BE2C (cell line): ENCODE data around the gene ARHGAP44.

Experiments used
- DNase-seq: peaks from one replicate; pipeline ENCODE4 v3.0.0-alpha.2; 2020
- H3K27me3 ChIP-seq: fragments of 250-450 bp; sonication (Bioruptor Pico); 2 replicates; pipeline ENCODE4 v1.5.1; 2020; ENCODE audit warnings: mild to moderate bottlenecking
- H3K36me3 ChIP-seq: fragments of 250-450 bp; sonication (Bioruptor Pico); 2 replicates; pipeline ENCODE4 v1.5.1; 2020; ENCODE audit warnings: mild to moderate bottlenecking
- H3K4me1 ChIP-seq: fragments of 250-450 bp; sonication (Bioruptor Pico); 2 replicates; pipeline ENCODE4 v1.5.1; 2020
- H3K4me3 ChIP-seq: 2 replicates; pipeline ENCODE4 v1.5.1; 2011; ENCODE audit warnings: low read depth, low read length
- H3K9me3 ChIP-seq: fragments of 250-450 bp; sonication (Bioruptor Pico); 2 replicates; pipeline ENCODE4 v1.5.1; 2020
- TF ChIP-seq, protein P1 (sequence below): IDR thresholded peaks from 2 replicates; pipeline ENCODE4 v1.5.1; 2012; ENCODE audit warnings: mild to moderate bottlenecking, low read depth, low read length

Gene ARHGAP44

DNA sequence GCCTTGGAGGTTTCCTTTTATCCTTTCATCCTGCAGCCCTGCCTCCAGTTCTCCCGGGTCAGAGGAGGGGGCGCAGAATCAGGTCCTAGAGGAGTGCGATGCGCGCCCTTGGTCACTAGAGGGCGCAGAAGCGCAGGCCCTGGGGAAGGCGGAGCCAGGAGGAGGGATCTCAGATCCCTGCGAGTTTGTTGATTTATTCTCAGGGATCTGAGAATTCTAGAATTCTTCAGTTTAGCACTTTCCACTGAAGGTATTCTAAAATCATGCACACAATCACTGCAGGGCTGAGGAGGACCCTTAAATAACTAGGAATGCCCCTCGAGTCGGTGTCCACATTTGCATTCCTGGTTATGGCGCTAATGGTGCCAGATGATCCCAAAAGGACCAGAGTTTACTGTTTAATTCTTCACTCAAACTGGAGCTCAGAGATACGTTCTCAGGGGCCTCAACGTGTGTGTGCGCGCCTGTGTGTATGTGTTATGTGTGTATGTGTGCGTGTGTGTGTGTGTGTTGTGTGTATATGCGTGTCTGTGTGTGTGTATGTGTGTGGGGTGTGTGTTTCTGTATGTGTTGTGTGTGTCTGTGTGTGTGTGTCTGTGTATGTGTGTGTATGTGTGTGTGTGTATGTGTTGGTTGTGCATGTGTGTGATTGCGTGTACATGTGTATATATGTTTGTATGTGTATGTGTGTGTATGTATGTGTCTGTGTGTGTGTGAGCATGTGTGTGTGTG is 235.4 kb downstream of the ARHGAP44 start:
- Histone ChIP-seq H3K27me3 (no peaks in the 10 kb centered on the region), H3K4me3 (peak overlapping the region; percentile 54), H3K4me1 (no peaks in the 10 kb centered on the region), H3K36me3 (no peaks in the 10 kb centered on the region), H3K9me3 (no peaks in the 10 kb centered on the region)
- TF ChIP-seq, protein P1, sequence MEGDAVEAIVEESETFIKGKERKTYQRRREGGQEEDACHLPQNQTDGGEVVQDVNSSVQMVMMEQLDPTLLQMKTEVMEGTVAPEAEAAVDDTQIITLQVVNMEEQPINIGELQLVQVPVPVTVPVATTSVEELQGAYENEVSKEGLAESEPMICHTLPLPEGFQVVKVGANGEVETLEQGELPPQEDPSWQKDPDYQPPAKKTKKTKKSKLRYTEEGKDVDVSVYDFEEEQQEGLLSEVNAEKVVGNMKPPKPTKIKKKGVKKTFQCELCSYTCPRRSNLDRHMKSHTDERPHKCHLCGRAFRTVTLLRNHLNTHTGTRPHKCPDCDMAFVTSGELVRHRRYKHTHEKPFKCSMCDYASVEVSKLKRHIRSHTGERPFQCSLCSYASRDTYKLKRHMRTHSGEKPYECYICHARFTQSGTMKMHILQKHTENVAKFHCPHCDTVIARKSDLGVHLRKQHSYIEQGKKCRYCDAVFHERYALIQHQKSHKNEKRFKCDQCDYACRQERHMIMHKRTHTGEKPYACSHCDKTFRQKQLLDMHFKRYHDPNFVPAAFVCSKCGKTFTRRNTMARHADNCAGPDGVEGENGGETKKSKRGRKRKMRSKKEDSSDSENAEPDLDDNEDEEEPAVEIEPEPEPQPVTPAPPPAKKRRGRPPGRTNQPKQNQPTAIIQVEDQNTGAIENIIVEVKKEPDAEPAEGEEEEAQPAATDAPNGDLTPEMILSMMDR, result peak; percentile 85
- DNase-seq, result peak; percentile 56

DNA sequence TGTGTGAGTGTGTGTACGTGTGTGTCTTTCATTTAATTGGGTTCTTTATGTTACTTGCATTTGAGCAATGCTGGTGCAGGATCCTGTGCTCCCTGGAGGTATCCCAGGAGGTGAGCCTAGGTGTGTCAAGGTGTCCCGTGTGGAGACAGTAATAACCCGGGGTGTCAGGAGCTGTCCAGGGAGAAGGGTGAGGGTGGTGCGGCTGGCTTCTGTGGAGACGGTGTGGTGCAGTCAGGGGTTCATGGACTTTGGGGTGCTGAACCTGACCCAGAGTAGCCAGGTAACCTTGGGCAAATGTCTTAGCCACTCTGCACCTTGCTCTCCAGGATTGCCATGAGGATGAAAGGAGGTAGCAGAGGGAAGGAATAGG is 235.9 kb downstream of the ARHGAP44 start:
- no peaks in the 10 kb centered on the region for H3K9me3 ChIP-seq
- DNase-seq, result no peak
- H3K27me3 ChIP-seq, result no peaks in the 10 kb centered on the region
- H3K36me3 ChIP-seq, result no peaks in the 10 kb centered on the region
- H3K4me3 ChIP-seq, result no peak overlapping the region; the same call in 1 of the 2 replicates
- TF ChIP-seq, protein P1, result no peak
- H3K4me1 ChIP-seq, result no peaks in the 10 kb centered on the region

DNA sequence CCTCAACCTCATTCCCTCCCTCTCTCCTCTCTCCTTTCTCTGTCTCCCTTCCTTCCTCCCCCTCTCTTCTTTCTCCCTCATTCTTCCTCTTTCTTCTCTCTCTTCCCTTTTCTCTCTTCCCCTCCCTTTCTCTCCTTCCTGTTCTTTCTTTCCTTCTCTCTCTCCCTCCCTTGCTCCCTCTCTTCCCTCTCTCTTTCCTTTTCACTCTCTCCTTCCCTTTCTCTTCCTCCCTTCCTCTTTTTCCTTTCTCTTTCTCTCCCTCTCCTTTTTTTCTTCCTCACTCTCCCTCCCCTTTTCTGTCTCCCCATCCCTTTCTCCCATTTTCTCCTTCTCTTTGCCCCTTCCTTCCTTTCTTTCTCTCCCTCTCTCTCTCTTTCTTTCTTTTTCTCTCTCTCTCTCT is 236.4 kb downstream of the ARHGAP44 start:
- no peaks in the 10 kb centered on the region for H3K4me1 ChIP-seq
- TF ChIP-seq, protein P1, result no peak
- no peaks in the 10 kb centered on the region for H3K9me3 ChIP-seq
- no peaks in the 10 kb centered on the region for H3K36me3 ChIP-seq
- H3K4me3 ChIP-seq, result no peak overlapping the region
- H3K27me3 ChIP-seq, result no peaks in the 10 kb centered on the region
- no peak for DNase-seq

DNA sequence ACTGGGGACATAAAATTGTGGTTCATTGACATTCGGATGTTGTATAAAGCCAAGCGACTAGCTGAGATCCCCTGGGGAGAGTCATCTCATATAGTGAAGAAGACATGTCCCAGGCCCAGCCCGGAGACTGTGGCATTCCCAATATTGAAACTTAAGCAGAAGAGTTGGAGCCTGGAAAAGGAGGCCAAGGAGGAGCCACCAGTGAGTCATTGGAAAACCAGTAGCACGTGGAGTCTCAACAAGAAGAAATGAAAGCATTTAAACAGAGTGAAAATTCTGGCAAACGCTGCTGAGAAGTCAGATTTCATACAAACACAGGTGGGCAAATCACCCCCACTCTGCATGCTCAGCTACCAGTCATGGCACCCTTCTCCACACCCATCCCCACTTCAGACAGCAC is 237.9 kb downstream of the ARHGAP44 start:
- TF ChIP-seq, protein P1, result no peak
- H3K27me3 ChIP-seq, result no peaks in the 10 kb centered on the region
- H3K9me3 ChIP-seq, result no peaks in the 10 kb centered on the region
- DNase-seq, result no peak
- H3K36me3 ChIP-seq, result no peaks in the 10 kb centered on the region
- H3K4me3 ChIP-seq, result no peak overlapping the region
- H3K4me1 ChIP-seq, result no peaks in the 10 kb centered on the region

DNA sequence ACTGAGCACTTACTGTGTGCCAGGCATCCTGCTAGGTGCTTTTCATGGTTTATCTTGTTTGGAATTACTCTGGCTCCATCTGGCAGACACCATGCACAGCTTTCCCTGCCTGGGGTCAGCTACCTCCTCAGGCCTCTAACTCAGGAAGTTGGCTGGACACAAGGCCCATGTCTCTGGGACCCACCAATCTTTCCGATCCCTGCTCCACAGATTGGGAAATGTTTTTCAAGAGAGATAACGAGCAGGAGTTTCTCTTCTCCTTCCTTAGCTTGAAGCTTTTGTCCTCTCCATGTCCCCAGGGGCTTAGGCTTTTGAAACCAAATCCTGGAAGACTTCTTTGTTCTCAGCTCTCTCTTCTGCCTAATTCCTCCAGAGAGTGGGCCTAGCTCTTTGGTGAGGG is 240.0 kb downstream of the ARHGAP44 start:
- no peak overlapping the region for H3K4me3 ChIP-seq
- no peaks in the 10 kb centered on the region for H3K4me1 ChIP-seq
- H3K36me3 ChIP-seq, result no peaks in the 10 kb centered on the region
- TF ChIP-seq, protein P1, result no peak
- DNase-seq, result no peak
- H3K27me3 ChIP-seq, result no peaks in the 10 kb centered on the region
- H3K9me3 ChIP-seq, result no peaks in the 10 kb centered on the region

DNA sequence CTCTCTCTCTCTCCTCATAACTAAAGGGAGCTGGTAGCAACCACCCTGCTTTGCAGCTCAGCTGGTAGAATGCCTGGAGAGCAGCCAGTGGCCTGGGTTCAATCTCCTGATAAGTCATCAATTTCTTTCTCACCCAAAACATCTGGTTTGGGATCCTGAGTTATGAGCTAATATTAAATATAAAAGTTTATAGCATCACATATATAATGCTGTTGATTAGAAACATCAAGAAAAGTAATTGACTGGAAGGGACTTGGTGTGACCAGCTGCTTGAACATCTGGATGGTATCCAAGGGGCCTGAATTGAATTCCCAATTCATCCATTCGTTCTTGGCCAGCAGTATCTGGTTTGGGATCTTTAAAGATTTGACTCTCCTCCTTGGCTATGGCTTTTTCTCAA is 240.8 kb downstream of the ARHGAP44 start:
- no peak for DNase-seq
- H3K4me1 ChIP-seq, result no peaks in the 10 kb centered on the region

More for the DNA sequence above, 240.8 kb downstream of the ARHGAP44 start:
- Histone ChIP-seq H3K9me3 (no peaks in the 10 kb centered on the region), H3K27me3 (no peaks in the 10 kb centered on the region), H3K36me3 (no peaks in the 10 kb centered on the region), H3K4me3 (no peak overlapping the region)
- TF ChIP-seq, protein P1, result no peak
